Measurements from ENCODE around the gene PANX2.

Gene PANX2, protein sequence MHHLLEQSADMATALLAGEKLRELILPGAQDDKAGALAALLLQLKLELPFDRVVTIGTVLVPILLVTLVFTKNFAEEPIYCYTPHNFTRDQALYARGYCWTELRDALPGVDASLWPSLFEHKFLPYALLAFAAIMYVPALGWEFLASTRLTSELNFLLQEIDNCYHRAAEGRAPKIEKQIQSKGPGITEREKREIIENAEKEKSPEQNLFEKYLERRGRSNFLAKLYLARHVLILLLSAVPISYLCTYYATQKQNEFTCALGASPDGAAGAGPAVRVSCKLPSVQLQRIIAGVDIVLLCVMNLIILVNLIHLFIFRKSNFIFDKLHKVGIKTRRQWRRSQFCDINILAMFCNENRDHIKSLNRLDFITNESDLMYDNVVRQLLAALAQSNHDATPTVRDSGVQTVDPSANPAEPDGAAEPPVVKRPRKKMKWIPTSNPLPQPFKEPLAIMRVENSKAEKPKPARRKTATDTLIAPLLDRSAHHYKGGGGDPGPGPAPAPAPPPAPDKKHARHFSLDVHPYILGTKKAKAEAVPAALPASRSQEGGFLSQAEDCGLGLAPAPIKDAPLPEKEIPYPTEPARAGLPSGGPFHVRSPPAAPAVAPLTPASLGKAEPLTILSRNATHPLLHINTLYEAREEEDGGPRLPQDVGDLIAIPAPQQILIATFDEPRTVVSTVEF

DNA sequence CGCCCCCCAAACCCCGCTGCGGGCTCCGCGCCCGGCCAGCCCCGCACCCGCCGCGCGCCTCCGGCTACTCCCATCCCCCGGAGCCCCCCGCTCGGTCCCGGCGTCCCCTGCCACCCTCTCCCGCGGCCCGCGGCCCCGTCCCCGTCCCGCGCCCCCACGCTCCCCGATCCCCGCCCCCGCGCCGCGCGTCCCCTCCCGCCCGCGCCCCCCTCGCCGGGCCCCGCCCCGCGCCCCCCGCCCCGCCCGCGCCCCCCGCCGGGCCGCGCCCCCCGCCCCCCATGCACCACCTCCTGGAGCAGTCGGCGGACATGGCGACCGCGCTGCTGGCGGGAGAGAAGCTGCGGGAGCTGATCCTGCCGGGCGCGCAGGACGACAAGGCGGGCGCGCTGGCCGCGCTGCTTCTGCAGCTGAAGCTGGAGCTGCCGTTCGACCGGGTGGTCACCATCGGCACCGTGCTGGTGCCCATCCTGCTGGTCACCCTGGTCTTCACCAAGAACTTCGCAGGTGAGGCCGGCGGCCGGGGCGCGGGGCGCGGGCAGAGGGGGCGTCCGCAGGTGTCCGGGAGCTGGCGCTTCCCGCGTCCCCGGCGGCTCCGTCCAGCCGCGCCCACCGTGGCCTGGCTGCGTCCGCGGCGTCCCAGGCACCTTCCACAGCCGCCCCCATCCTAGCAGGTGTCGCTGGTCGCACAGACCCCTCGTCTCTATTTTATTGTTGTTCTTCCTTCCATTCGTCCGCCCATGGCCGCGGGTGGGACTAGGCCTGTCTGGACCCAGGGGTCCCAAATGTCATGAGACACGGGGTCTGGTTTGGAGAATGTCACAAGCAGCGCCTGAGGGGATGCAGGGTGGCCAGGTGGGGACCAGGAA is at the start of gene PANX2:
Gene PANX2, plus strand, starts transcription at position 279 of the 866 bp plus-strand sequence. Its CDS starts 0 bp downstream, at position 279.
- intact Hi-C loops (cut with DNase I; ENCODE audit: low total_unique reads) = no loop called here
- TF ChIP-seq, protein P1, sequence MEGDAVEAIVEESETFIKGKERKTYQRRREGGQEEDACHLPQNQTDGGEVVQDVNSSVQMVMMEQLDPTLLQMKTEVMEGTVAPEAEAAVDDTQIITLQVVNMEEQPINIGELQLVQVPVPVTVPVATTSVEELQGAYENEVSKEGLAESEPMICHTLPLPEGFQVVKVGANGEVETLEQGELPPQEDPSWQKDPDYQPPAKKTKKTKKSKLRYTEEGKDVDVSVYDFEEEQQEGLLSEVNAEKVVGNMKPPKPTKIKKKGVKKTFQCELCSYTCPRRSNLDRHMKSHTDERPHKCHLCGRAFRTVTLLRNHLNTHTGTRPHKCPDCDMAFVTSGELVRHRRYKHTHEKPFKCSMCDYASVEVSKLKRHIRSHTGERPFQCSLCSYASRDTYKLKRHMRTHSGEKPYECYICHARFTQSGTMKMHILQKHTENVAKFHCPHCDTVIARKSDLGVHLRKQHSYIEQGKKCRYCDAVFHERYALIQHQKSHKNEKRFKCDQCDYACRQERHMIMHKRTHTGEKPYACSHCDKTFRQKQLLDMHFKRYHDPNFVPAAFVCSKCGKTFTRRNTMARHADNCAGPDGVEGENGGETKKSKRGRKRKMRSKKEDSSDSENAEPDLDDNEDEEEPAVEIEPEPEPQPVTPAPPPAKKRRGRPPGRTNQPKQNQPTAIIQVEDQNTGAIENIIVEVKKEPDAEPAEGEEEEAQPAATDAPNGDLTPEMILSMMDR (IDR thresholded peaks at IDR 0.05) = no peak
- H3K9me3 ChIP-seq = no peaks in the 10 kb centered on the region
- H3K27me3 ChIP-seq = peaks cover 0 to 73% of the 10 kb centered on the region in 2 donors
- H3K36me3 ChIP-seq = no peaks in the 10 kb centered on the region
- no peak for DNase-seq
- H3K4me3 ChIP-seq = peak within 1 kb of the TSS; percentile 46 to 49
- H3K4me1 ChIP-seq = peaks cover 0 to 17% (median 13%) of the 10 kb centered on the region in 4 donors
- no peak within 1 kb of the TSS for H3K27ac ChIP-seq

DNA sequence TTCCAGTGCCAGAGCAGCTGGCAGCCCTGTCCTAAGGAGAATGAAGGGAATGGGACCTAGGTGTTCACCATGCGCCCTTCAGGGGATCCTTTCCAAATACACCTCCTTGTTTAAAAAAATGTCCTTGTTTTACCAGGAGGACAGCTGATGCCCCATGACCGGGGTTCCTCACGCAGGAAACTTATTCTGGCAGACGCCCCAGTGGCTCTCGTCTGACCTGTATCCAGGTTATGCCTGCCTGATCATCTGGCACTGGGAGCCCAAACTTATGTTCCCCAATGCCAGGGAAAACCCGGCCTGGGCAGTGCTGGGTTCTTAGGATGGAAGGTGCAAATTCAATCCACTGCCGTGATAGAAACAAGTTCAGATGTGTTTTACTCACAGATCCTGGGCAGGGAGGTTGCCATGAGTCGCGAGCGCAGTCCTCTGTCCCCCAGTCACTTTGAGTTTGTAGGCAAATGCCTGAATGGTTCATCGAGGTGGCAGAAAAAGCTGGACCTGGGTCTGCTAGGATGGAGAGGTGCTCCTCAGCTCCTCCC is 49.3 kb upstream of the PANX2 start:
- Histone ChIP-seq H3K9me3 (peaks cover 0 to 9% (median 5%) of the 10 kb centered on the region in 3 donors), H3K27me3 (peaks cover 0 to 11% of the 10 kb centered on the region in 2 donors), H3K27ac (no peak overlapping the region), H3K4me3 (no peak overlapping the region), H3K36me3 (no peaks in the 10 kb centered on the region), H3K4me1 (no peaks in the 10 kb centered on the region)
- intact Hi-C loops (cut with DNase I; ENCODE audit: low total_unique reads) = no loop called here
- no peak for DNase-seq
- TF ChIP-seq, protein P1 (IDR thresholded peaks at IDR 0.05) = no peak

DNA sequence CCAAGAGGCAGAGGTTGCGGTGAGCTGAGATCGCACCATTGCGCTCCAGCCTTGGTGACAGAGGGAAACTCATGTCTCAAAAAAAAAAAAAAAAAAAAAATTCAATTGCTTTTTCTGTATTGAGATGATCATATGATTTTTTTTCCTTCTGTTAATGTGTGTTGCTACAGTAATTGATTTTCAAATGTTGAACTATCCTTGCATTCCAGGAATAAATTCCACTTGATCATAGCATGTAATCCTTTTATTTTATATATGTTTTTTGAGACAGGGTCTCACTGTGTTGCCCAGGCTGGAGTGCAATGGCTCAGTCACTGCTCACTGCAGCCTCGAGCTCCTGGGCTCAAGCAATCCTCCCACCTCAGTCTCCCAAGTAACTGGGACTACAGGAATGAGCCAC is 47.4 kb upstream of the PANX2 start:
- TF ChIP-seq, protein P1 (IDR thresholded peaks at IDR 0.05) = no peak
- Histone ChIP-seq H3K4me3 (no peak overlapping the region), H3K9me3 (peaks cover 0 to 9% (median 5%) of the 10 kb centered on the region in 3 donors), H3K27me3 (peaks cover 0 to 12% of the 10 kb centered on the region in 2 donors), H3K4me1 (no peaks in the 10 kb centered on the region), H3K27ac (no peak overlapping the region), H3K36me3 (no peaks in the 10 kb centered on the region)
- DNase-seq = peak in 1 of 2 donors; percentile 17
- intact Hi-C loops (cut with DNase I; ENCODE audit: low total_unique reads) = no loop called here

DNA sequence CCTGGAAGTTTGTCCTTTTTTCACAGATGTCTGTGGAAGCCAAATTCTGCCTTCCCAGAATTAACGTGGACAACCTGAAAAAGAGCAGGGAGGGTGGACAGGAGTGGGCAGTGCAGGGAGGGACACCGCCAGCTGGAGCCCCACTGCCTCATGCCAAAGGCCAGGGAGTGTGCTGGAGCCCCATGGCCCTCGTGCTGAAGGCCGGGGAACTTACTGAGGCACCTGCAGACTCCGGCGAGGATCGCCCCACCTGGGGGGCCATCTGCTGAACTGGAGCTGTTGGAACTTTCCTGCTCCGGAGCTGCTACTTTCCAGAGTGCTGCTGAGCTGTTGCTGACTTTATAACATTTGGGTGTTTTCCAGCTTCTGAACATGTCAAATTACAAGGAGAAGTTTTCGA is 45.5 kb upstream of the PANX2 start:
- peaks cover 0 to 15% of the 10 kb centered on the region in 2 donors for H3K27me3 ChIP-seq
- no peak overlapping the region for H3K27ac ChIP-seq
- H3K4me3 ChIP-seq = no peak overlapping the region
- peak in 1 of 2 donors; percentile 37 for DNase-seq
- no peaks in the 10 kb centered on the region for H3K36me3 ChIP-seq
- H3K4me1 ChIP-seq = no peaks in the 10 kb centered on the region
- peaks cover 0 to 9% (median 5%) of the 10 kb centered on the region in 3 donors for H3K9me3 ChIP-seq
- TF ChIP-seq, protein P1 (IDR thresholded peaks at IDR 0.05) = no peak
- intact Hi-C loops (cut with DNase I; ENCODE audit: low total_unique reads) = no loop called here

DNA sequence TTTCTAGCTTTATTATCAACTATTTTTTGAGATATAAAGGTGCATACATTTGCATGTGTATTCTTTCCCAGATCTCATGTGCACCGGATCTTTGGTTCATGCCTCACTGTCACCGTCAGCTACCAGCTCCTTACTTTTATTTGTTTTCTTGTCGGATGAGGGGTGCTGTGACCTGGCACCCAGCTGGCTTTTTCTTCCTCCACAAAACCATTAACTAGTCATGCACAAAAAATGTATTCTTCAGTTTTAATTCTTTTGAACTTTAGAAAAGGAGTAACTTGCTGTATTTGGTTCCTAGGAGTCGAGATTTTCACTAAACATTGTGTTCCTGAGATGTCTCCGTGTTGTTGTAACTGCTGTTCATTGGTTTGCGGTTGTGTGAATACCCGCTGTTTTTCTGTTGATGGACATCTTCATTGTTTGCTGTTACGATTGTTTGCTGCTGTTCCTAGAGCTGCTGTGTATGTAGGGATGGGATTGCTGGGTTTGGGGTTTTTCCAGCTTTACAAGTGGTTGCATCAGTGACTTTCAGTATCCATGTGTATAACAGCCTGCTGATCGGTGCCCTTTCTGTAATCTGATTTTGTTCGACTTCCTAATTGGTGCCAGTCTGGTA is 41.3 kb upstream of the PANX2 start:
- peaks cover 0 to 8% of the 10 kb centered on the region in 2 donors for H3K27me3 ChIP-seq
- peak in 1 of 2 donors; percentile 12 for DNase-seq
- TF ChIP-seq, protein P1 (IDR thresholded peaks at IDR 0.05) = no peak
- no peak overlapping the region for H3K27ac ChIP-seq
- intact Hi-C loops (cut with DNase I; ENCODE audit: low total_unique reads) = no loop called here
- no peaks in the 10 kb centered on the region for H3K4me1 ChIP-seq
- H3K9me3 ChIP-seq = peaks cover 0 to 2% (median 0%) of the 10 kb centered on the region in 3 donors
- no peak overlapping the region for H3K4me3 ChIP-seq
- no peaks in the 10 kb centered on the region for H3K36me3 ChIP-seq
